CD4-positive, alpha-beta T cell treated with Interleukin-15 for 4 hours (primary cell): ENCODE measurements around the gene MAF.

Experiments used
- DNase-seq: peaks from one replicate; pipeline ENCODE4 v3.0.0-alpha.2; 2020; ENCODE audit warnings: low spot score

Gene MAF

GRCh38 chr16:79589601-79590102 is 10.9 kb downstream of the MAF start:
- no peak for DNase-seq

GRCh38 chr16:79587897-79588296 is 12.6 kb downstream of the MAF start:
- DNase-seq: no peak

DNA sequence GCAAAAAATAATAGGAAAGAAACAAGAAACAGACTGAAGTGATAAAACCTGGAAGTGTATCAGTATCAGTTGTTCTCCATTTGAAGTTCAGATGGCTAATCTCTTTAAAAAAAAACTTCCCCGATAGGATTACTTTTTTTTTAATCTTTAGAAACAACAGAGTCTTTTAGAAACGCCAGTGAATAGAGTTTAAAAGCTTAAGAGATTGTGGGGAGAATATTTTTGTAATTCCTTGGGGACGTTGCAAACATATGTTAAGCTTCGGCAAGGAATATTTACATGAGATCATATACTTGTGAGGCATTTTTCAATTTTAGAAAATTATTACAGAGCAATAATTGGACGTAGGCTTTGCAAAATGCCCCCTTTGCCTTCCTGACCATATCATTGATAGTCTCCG is 13.2 kb downstream of the MAF start:
- no peak for DNase-seq

- DNase-seq: no peak
These were observed 17.7 kb downstream of the MAF start for GRCh38 chr16:79582789-79583188.

GRCh38 chr16:79580453-79581191 is 19.9 kb downstream of the MAF start:
- DNase-seq: no peak

GRCh38 chr16:79576602-79577001 is 23.9 kb downstream of the MAF start:
- no peak for DNase-seq

- no peak for DNase-seq
These were observed 26.7 kb downstream of the MAF start for GRCh38 chr16:79573884-79574283.

GRCh38 chr16:79573071-79573470 is 27.5 kb downstream of the MAF start:
- no peak for DNase-seq

GRCh38 chr16:79571903-79572535 is 28.5 kb downstream of the MAF start:
- DNase-seq: no peak

GRCh38 chr16:79571065-79571902 is 29.3 kb downstream of the MAF start:
- DNase-seq: no peak

DNA sequence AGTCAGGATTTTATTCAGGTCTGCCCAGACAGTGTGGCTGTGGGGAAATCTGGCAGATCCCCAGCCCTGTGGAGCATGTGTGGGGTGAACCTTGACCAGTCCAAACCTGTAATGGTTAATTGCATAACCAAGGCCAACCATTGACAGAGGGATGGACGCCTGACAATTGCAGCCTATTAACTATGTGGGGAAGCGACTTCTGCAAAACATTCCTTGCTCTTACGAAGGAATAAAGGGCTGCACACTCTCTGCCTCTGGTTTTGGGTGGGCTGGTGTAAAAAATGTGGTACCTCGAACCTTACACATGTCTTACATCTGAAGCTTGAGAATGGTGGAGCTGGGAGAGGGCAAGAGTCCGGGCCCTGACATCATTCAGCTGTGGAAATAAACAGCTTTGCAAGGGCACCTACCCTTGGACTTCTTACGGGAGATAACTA is 35.8 kb downstream of the MAF start:
- DNase-seq: no peak

- DNase-seq: no peak
These were observed 36.6 kb downstream of the MAF start for GRCh38 chr16:79563921-79564320.

GRCh38 chr16:79562166-79562823 is 38.2 kb downstream of the MAF start:
- DNase-seq: no peak

DNA sequence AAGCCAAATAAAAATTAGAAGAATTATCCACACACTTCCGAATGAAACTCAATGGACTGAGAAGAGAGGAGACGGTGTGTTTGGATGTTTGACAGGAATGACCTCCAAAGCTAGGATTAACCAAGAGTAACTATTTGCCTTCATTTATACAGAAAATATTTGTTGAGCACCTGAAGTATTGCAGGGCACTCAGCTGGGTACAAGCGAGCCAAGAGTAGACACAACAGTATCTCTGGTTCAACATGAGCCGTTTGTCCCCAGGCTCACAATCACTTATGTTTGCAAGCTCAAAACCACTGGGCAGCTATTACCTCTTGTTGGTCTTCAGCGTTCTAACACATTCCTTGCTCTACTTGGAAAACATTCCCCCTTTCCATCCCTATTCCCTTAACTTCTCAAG is 38.8 kb downstream of the MAF start:
- no peak for DNase-seq

DNA sequence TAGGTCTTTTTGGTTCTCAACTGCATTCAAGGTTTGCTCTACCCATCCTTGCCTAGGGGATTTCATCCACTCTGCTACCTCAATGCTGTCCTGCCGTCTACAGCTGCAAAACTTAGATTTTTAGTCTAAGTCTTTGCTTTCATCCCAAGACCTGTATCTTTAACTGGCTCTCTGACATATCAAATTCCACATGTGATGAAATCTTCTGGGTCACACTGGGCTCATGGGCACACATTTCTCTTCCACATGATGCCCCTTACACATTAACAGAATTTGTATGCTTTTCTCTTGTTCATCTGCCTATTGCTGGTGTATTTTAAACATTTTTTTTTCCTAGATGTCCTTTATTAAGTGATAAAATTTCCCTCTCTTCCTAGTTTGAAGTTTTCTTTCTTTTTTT is 39.6 kb downstream of the MAF start:
- DNase-seq: no peak

DNA sequence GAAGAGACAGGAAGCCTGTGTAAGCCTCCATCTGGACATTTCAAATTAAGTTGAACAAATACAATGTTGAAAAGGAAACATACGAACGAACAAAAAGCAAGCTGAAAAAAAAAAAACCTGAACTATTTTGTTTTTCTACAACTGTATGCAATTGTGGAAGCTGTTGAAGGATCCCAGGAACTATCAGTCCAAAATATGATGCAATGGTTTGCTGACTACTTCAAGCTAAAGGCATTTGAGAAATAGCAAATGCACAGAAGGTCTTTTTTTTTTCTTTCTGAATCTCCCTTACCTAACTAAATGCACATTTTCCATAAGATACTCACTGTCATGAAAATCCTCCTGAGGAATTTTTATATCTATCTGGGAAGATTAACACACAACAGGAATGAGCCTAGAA is 40.2 kb downstream of the MAF start:
- no peak for DNase-seq

DNA sequence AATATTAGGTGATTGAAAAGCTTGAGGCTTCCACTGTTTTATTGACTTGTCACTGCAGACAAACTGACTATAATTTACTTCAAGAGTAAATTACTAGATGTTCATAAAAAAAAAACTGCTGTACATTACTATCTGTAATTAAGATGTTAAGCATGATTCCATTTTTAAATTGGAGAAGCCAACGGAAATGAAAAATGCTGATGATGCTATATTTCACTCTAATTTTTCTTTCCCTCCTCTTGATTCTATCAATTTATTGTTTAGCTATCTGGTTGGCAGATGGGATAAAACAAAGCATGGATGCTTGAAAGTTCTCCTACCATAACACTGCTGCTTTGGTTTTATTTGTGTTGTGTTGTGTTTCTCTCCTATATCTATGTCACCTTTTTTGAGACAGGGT is 41.0 kb downstream of the MAF start:
- no peak for DNase-seq

- DNase-seq: no peak
These were observed 43.1 kb downstream of the MAF start for GRCh38 chr16:79557421-79557820.

DNA sequence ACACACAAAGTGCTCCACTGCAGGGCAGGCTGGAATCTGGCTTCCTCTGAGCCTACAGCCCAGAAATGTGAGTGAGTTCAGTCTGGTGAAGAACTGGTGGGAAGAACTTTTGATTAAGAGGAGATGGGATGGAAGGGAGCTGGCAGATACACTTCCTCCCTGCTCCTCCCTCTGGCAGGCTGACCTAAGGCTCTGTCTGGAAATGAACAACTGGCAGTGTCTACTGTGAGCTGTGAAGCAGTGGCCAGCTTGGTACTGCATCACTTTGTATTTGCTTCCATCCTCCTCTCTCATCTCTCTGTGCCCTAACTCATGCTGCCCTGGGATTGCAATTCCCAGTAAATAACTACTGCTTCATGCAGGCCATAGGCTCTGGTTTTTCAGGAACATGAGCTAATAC is 45.6 kb downstream of the MAF start:
- no peak for DNase-seq

- no peak for DNase-seq
These were observed 50.2 kb downstream of the MAF start for GRCh38 chr16:79550373-79550772.

DNA sequence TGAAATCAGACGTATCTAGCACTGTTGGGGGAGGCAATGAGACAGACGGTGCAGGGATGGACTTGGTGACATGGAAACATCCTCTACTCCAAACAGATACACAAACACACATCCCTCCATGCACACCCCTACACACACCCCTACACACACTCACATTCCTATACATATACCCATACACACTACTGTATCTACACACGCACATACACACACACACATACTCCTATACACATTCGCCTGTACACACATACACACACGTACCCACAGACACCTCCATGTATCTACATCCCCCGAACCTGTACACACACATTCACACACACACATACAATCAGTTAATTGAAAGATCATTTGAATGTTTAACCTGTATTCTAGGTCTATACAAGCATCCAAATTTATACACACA is 53.5 kb downstream of the MAF start:
- no peak for DNase-seq
